MCF 10A (cell line): Measurements from ENCODE around the gene CFAP210. TPM values are rescaled to one million over a fixed set of nuclear protein-coding genes. Genes with fewer than 3 reads are reported as not detected.

ENCODE experiments used
- BruUV-seq: library from RNA; stranded (reverse); fragments of 400-500 nt; replicated peaks from 2 replicates; lab custom pipeline; 2021; lab: Mats Ljungman, UMichigan
- CTCF ChIA-PET: fragments of 300-600 bp; sonication (Branson Sonifier 250); formaldehyde crosslinking; extraction: SDS; loops from one replicate; lab custom pipeline; 2021; ENCODE audit warnings: antibody characterized with exemption, inconsistent platforms; lab: Yijun Ruan, JAX
- POLR2A ChIA-PET: fragments of 300-600, 350-650 bp; sonication (Branson Sonifier 250); formaldehyde crosslinking; extraction: SDS; loops from one replicate; lab custom pipeline; 2020; ENCODE audit warnings: antibody characterized with exemption, inconsistent platforms; lab: Yijun Ruan, JAX
- DNase-seq: peaks from one replicate; pipeline ENCODE4 v3.0.0-alpha.2; 2018; ENCODE audit not compliant: unreplicated experiment
- H3K27ac Mint-ChIP-seq: one replicate; pipeline ENCODE4 v1.8.0; 2022; ENCODE audit warnings: mild to moderate bottlenecking, low read depth, mixed read lengths; ENCODE audit not compliant: unreplicated experiment
- H3K27me3 Mint-ChIP-seq: one replicate; pipeline ENCODE4 v1.8.0; 2022; ENCODE audit warnings: mixed read lengths; ENCODE audit not compliant: insufficient read depth, unreplicated experiment
- H3K36me3 Mint-ChIP-seq: one replicate; pipeline ENCODE4 v1.8.0; 2022; ENCODE audit warnings: mild to moderate bottlenecking, moderate library complexity, mixed read lengths; ENCODE audit not compliant: insufficient read depth, unreplicated experiment
- H3K4me1 Mint-ChIP-seq: one replicate; pipeline ENCODE4 v1.8.0; 2022; ENCODE audit warnings: mixed read lengths; ENCODE audit not compliant: insufficient read depth, unreplicated experiment
- H3K4me3 Mint-ChIP-seq: one replicate; pipeline ENCODE4 v1.8.0; 2022; ENCODE audit warnings: mild to moderate bottlenecking, moderate library complexity, mixed read lengths; ENCODE audit not compliant: unreplicated experiment
- H3K9me3 Mint-ChIP-seq: one replicate; pipeline ENCODE4 v1.8.0; 2022; ENCODE audit warnings: mixed read lengths; ENCODE audit not compliant: unreplicated experiment
- CTCF ChIP-seq: fragments of 200-600 bp; IDR thresholded peaks from one replicate; pipeline ENCODE4 v1.8.0; 2022; ENCODE audit warnings: antibody characterized with exemption, mild to moderate bottlenecking; ENCODE audit not compliant: unreplicated experiment
- intact Hi-C: fragments of 100-400 bp; cut with micrococcal nuclease; formaldehyde crosslinking; loops from 2 replicates; pipeline ENCODE4 v1.14.1; 2022
- total RNA-seq: library from RNA; stranded (reverse); gene quantifications from 2 replicates; pipeline ENCODE4 v1.2.3, GENCODE V29; 2022

Gene CFAP210
- total RNA-seq, 1 experiment from 2014 or later: not detected

- CTCF ChIA-PET: no interaction called here
- Mint-ChIP-seq H3K4me1 (no peaks in the 10 kb centered on the region), H3K27ac (no peak overlapping the region), H3K27me3 (peaks cover 6% of the 10 kb centered on the region), H3K9me3 (no peaks in the 10 kb centered on the region), H3K36me3 (peaks cover 4% of the 10 kb centered on the region), H3K4me3 (no peak overlapping the region)
- TF ChIP-seq CTCF: no peak
- intact Hi-C loops: no loop called here
- BruUV-seq: no TSS peak
- no peak for DNase-seq
- POLR2A ChIA-PET: interaction anchor here (0.6 kb wide), 1 partner anchor 64 kb away, joined by 3 read pairs; the partner anchor contains the start of gene PPIG
Measured at GRCh38 chr2:169647496-169647895, 46.7 kb downstream of the CFAP210 start.

GRCh38 chr2:169644173-169644572, 50.0 kb downstream of the CFAP210 start:
- Mint-ChIP-seq H3K4me1 (no peaks in the 10 kb centered on the region), H3K27me3 (no peaks in the 10 kb centered on the region), H3K4me3 (no peak overlapping the region), H3K9me3 (no peaks in the 10 kb centered on the region), H3K36me3 (peaks cover 17% of the 10 kb centered on the region), H3K27ac (no peak overlapping the region)
- ChIA-PET CTCF (interaction anchor here (0.6 kb wide), 1 partner anchor 26 kb away, joined by 3 read pairs; no protein-coding TSS in a partner anchor), POLR2A (interaction anchor here (0.5 to 1.2 kb wide), 4 partner anchors 8 to 240 kb away, joined by 3 to 5 read pairs (median 3); no protein-coding TSS in a partner anchor)
- no TSS peak for BruUV-seq
- no peak for DNase-seq
- intact Hi-C loops: no loop called here
- TF ChIP-seq CTCF: no peak

GRCh38 chr2:169641464-169641863, 52.7 kb downstream of the CFAP210 start:
- TF ChIP-seq CTCF: no peak
- Mint-ChIP-seq H3K4me1 (no peaks in the 10 kb centered on the region), H3K4me3 (no peak overlapping the region), H3K27me3 (no peaks in the 10 kb centered on the region), H3K36me3 (peaks cover 21% of the 10 kb centered on the region), H3K9me3 (no peaks in the 10 kb centered on the region), H3K27ac (no peak overlapping the region)
- ChIA-PET CTCF (no interaction called here), POLR2A (interaction anchor here (1.1 kb wide), 2 partner anchors 9 to 14 kb away, joined by 3 to 4 read pairs; no protein-coding TSS in a partner anchor)
- DNase-seq: no peak
- intact Hi-C loops: no loop called here
- no TSS peak for BruUV-seq

- Mint-ChIP-seq H3K9me3 (no peaks in the 10 kb centered on the region), H3K36me3 (peaks cover 21% of the 10 kb centered on the region), H3K27ac (no peak overlapping the region), H3K4me3 (no peak overlapping the region), H3K27me3 (no peaks in the 10 kb centered on the region), H3K4me1 (no peaks in the 10 kb centered on the region)
- intact Hi-C loops: no loop called here
- no peak for TF ChIP-seq CTCF
- POLR2A ChIA-PET: interaction anchor here (1.9 kb wide), 1 partner anchor 27 kb away, joined by 5 read pairs; no protein-coding TSS in a partner anchor
- BruUV-seq: no TSS peak
- CTCF ChIA-PET: interaction anchor here (0.6 to 1.9 kb wide), 2 partner anchors 14 to 54 kb away, joined by 4 to 6 read pairs; no protein-coding TSS in a partner anchor
- no peak for DNase-seq
Measured at GRCh38 chr2:169640104-169640503, 54.1 kb downstream of the CFAP210 start.
